ENCODE measurements around the gene ZSWIM4.

DNA sequence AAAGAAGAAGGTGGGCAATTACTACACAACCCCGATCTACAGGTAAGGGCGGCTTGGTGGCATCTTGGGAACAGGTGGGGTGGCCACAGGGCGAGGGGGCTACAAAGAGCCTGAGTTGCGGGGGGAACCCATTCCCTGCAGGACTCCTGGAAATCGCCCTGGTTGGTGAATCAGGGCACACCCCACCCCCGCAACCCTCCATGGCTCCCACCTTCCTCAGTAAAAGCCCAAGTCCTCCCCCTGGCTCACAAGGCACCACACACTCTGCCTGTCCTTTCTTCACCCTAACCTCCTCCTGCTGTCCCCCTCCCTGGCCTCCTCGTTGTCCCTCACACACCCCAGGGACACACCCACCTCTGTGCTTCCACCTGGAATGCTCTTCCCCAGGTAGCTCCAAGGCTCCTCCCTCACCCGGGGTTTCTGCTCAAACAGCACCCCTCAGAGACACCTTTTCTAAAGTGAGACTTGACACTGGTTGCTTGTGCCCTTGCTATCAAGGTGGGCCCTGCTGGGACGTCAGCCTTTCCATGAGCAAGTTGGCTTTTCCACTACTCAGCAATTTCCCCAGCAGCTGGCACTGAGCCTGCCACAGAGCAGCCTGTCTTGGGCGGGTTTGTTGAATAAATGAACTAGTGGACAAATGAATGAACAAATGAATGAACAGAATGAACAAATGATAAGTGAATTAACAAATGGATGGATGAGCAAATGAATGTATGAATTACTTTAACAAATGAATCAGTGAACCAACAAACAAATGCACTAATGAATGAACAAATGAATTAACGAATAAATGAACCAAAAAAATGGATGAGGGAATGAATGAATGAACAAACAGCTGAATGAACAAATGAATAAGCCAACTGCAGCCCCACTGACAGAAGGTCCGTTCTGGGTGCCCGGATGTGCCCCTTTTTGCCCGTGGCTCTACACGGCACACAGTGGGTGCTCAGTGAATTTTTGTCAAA lies 37.2 kb upstream of the ZSWIM4 start:
- TF ChIP-seq, protein P1, sequence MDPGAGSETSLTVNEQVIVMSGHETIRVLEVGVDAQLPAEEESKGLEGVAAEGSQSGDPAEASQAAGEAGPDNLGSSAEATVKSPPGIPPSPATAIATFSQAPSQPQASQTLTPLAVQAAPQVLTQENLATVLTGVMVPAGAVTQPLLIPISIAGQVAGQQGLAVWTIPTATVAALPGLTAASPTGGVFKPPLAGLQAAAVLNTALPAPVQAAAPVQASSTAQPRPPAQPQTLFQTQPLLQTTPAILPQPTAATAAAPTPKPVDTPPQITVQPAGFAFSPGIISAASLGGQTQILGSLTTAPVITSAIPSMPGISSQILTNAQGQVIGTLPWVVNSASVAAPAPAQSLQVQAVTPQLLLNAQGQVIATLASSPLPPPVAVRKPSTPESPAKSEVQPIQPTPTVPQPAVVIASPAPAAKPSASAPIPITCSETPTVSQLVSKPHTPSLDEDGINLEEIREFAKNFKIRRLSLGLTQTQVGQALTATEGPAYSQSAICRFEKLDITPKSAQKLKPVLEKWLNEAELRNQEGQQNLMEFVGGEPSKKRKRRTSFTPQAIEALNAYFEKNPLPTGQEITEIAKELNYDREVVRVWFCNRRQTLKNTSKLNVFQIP (CRISPR knock-in tag; IDR thresholded peaks at IDR 0.05; ENCODE audit: borderline replicate concordance, low read depth): no peak
- TF ChIP-seq, protein P2, sequence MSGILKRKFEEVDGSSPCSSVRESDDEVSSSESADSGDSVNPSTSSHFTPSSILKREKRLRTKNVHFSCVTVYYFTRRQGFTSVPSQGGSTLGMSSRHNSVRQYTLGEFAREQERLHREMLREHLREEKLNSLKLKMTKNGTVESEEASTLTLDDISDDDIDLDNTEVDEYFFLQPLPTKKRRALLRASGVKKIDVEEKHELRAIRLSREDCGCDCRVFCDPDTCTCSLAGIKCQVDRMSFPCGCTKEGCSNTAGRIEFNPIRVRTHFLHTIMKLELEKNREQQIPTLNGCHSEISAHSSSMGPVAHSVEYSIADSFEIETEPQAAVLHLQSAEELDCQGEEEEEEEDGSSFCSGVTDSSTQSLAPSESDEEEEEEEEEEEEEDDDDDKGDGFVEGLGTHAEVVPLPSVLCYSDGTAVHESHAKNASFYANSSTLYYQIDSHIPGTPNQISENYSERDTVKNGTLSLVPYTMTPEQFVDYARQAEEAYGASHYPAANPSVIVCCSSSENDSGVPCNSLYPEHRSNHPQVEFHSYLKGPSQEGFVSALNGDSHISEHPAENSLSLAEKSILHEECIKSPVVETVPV (CRISPR knock-in tag; IDR thresholded peaks at IDR 0.05): no peak
- TF ChIP-seq ARNTL (CRISPR knock-in tag; IDR thresholded peaks at IDR 0.05; ENCODE audit: borderline replicate concordance, low read depth) (no peak), TCF4 (CRISPR knock-in tag; IDR thresholded peaks at IDR 0.05; ENCODE audit: borderline replicate concordance) (no peak), ZFP30 (CRISPR knock-in tag; IDR thresholded peaks at IDR 0.05) (no peak), ZNF565 (CRISPR knock-in tag; conservative IDR thresholded peaks at IDR 0.05; ENCODE audit: low read depth) (no peak), ZNF70 (CRISPR knock-in tag; IDR thresholded peaks at IDR 0.05) (no peak), TOX (CRISPR knock-in tag; IDR thresholded peaks at IDR 0.05; ENCODE audit: borderline replicate concordance) (no peak), ZC3H10 (CRISPR knock-in tag; IDR thresholded peaks at IDR 0.05) (no peak), ZFP3 (CRISPR knock-in tag; IDR thresholded peaks at IDR 0.05) (no peak), OSR1 (CRISPR knock-in tag; IDR thresholded peaks at IDR 0.05) (no peak), ESRRG (CRISPR knock-in tag; IDR thresholded peaks at IDR 0.05) (no peak)
- TF ChIP-seq, protein P3, sequence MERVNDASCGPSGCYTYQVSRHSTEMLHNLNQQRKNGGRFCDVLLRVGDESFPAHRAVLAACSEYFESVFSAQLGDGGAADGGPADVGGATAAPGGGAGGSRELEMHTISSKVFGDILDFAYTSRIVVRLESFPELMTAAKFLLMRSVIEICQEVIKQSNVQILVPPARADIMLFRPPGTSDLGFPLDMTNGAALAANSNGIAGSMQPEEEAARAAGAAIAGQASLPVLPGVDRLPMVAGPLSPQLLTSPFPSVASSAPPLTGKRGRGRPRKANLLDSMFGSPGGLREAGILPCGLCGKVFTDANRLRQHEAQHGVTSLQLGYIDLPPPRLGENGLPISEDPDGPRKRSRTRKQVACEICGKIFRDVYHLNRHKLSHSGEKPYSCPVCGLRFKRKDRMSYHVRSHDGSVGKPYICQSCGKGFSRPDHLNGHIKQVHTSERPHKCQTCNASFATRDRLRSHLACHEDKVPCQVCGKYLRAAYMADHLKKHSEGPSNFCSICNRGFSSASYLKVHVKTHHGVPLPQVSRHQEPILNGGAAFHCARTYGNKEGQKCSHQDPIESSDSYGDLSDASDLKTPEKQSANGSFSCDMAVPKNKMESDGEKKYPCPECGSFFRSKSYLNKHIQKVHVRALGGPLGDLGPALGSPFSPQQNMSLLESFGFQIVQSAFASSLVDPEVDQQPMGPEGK (CRISPR knock-in tag; IDR thresholded peaks at IDR 0.05; ENCODE audit: borderline replicate concordance): no peak
- TF ChIP-seq, protein P4, sequence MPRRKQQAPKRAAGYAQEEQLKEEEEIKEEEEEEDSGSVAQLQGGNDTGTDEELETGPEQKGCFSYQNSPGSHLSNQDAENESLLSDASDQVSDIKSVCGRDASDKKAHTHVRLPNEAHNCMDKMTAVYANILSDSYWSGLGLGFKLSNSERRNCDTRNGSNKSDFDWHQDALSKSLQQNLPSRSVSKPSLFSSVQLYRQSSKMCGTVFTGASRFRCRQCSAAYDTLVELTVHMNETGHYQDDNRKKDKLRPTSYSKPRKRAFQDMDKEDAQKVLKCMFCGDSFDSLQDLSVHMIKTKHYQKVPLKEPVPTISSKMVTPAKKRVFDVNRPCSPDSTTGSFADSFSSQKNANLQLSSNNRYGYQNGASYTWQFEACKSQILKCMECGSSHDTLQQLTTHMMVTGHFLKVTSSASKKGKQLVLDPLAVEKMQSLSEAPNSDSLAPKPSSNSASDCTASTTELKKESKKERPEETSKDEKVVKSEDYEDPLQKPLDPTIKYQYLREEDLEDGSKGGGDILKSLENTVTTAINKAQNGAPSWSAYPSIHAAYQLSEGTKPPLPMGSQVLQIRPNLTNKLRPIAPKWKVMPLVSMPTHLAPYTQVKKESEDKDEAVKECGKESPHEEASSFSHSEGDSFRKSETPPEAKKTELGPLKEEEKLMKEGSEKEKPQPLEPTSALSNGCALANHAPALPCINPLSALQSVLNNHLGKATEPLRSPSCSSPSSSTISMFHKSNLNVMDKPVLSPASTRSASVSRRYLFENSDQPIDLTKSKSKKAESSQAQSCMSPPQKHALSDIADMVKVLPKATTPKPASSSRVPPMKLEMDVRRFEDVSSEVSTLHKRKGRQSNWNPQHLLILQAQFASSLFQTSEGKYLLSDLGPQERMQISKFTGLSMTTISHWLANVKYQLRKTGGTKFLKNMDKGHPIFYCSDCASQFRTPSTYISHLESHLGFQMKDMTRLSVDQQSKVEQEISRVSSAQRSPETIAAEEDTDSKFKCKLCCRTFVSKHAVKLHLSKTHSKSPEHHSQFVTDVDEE (CRISPR knock-in tag; IDR thresholded peaks at IDR 0.05): no peak

Data from SK-N-SH treated with all-trans-retinoic acid at 6 μM for 48 hours (cell line).